Loucy (cell line): Measurements from ENCODE around the gene RAET1E.

Experiments used
- CTCF ChIP-seq: fragments of 200-600 bp; sonication (generic); conservative IDR thresholded peaks from 2 replicates; pipeline ENCODE4 v1.5.1; 2014; ENCODE audit warnings: mild to moderate bottlenecking, antibody characterized with exemption, low read length
- EZH2phosphoT487 ChIP-seq: fragments of 200-600 bp; IDR thresholded peaks from 2 replicates; pipeline ENCODE4 v1.6.1; 2018; ENCODE audit warnings: antibody characterized with exemption, mild to moderate bottlenecking, moderate library complexity, borderline replicate concordance

DNA sequence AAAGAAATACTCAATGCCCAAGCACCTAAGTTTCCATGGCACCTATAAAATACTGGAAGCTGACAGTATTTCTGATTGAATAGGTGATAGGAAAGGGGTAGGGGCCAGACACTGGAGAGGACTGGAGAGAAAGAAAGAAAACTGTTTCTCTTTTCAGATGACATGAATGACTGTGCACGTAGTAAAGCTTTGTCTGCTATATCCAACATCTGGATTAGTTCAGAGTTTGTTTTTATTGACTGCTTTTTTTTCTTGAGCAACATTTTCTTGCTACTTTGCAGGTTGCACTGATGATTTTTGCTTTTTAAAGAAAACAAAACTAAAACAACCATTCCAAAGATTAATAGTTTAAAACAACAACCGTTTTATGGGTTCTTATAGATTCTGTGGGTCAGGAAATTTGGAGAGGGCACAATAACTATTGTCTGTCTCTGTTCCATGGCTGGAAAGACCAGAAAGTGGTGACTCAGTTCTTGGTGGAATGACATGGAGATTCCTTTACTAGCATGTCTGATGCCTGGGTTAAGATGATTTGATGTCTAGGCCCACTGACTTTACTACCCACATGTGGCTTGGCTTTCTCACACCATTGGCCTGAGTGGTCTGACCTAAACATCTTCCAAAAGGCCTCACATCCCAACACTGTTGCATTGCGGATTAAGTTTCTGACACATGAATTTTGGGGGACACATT is 21.5 kb downstream of the RAET1E start:
- no peak for TF ChIP-seq CTCF
- no peak for TF ChIP-seq EZH2phosphoT487
